Hepatocyte (in vitro differentiated cells): ENCODE results near the gene TMEM17.

Experiments used
- CTCF ChIP-seq: fragments of 200-600 bp; sonication (generic); IDR thresholded peaks from 2 replicates; pipeline ENCODE4 v1.5.1; 2016; ENCODE audit warnings: antibody characterized with exemption, mild to moderate bottlenecking; ENCODE audit not compliant: poor library complexity
- EZH2phosphoT487 ChIP-seq: fragments of 200-600 bp; sonication (generic); IDR thresholded peaks from one replicate; pipeline ENCODE4 v1.6.1; 2018; ENCODE audit warnings: antibody characterized with exemption, mild to moderate bottlenecking, low read depth, moderate library complexity; ENCODE audit not compliant: unreplicated experiment, severe bottlenecking

- TF ChIP-seq CTCF (no peak), EZH2phosphoT487 (no peak)
Observed at GRCh38 chr2:62475172-62476011, 30.6 kb downstream of the TMEM17 start.
